ENCODE results near the gene AGTRAP.

AGTRAP gene

DNA sequence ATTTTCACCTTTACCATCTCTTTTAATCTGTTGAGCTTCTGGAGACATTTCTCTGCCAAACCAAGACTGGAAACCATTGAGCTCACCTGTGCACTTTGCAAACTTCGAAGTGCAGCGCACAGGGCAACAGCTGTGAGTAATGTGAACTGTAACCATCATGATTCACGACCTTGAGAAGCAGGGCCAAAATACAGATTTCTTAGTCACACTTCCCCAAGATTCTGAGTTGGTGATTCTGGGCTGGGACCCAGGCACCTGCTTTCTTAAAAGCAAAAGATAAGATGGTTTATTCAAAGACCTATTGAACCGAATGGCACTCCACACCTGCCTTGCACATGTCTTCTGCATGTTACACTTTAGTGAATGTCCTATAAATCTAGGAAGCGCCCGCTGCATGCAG lies 10.2 kb downstream of the AGTRAP start:
- peaks cover 2 to 5% of the 10 kb centered on the region in 2 donors for H3K4me1 ChIP-seq (ENCODE audit: control insufficient read depth in 2 of 2, insufficient read depth in 2 of 2, low read length in 2 of 2)
- peaks cover 0 to 6% of the 10 kb centered on the region in 2 donors for H3K36me3 ChIP-seq (ENCODE audit: control insufficient read depth in 2 of 2, insufficient read depth in 2 of 2, low read length in 2 of 2)
- H3K9me3 ChIP-seq (ENCODE audit: control insufficient read depth in 2 of 2, low read length in 2 of 2) = no peaks in the 10 kb centered on the region
- H3K27me3 ChIP-seq (ENCODE audit: control insufficient read depth in 2 of 2, insufficient read depth in 2 of 2, low read length in 2 of 2) = no peaks in the 10 kb centered on the region
- H3K4me3 ChIP-seq (ENCODE audit: low read length in 2 of 2) = no peak overlapping the region
- no peak overlapping the region for H3K9ac ChIP-seq (ENCODE audit: low read depth in 1 of 2, low read length in 2 of 2)
- no peak overlapping the region for H3K27ac ChIP-seq (ENCODE audit: low read depth in 2 of 2, low read length in 2 of 2)

DNA sequence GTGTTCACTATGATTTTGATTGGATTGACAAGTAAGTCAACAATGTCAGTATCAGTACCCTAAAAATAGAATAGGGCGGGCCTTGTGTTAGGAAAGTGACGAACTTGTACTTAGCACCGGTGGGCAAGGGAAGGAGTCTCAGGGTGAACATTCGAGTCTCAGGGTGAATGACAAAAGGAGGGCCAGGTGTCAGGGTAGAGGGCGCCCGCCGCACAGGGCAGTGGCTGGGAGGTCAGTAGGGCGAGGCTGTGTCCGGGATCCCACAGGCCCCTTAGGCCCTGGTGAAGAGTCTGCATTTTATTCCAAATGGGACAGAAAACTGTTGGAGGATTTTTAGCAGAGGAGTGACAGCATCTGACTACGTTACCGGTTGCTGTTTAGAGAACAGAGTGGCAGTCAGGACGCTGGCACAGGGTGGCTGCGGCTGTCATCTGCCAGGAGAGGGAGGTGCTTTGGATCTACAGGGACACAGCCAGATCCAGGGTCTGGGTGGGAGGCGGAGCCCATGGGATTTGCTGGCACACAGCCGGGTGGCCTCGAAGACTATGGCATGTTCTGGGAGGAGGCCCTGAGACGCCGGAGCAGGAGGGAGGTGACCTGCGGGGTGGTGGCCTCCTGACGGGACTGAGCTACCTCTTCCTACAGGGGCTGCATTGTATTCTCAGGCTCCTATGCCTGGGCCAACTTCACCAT lies 11.0 kb downstream of the AGTRAP start:
- Histone ChIP-seq H3K9ac (ENCODE audit: low read depth in 1 of 2, low read length in 2 of 2) (no peak overlapping the region), H3K27ac (ENCODE audit: low read depth in 2 of 2, low read length in 2 of 2) (no peak overlapping the region), H3K36me3 (ENCODE audit: control insufficient read depth in 2 of 2, insufficient read depth in 2 of 2, low read length in 2 of 2) (peaks cover 0 to 6% of the 10 kb centered on the region in 2 donors), H3K4me3 (ENCODE audit: low read length in 2 of 2) (no peak overlapping the region), H3K4me1 (ENCODE audit: control insufficient read depth in 2 of 2, insufficient read depth in 2 of 2, low read length in 2 of 2) (no peaks in the 10 kb centered on the region), H3K27me3 (ENCODE audit: control insufficient read depth in 2 of 2, insufficient read depth in 2 of 2, low read length in 2 of 2) (no peaks in the 10 kb centered on the region), H3K9me3 (ENCODE audit: control insufficient read depth in 2 of 2, low read length in 2 of 2) (no peaks in the 10 kb centered on the region)

DNA sequence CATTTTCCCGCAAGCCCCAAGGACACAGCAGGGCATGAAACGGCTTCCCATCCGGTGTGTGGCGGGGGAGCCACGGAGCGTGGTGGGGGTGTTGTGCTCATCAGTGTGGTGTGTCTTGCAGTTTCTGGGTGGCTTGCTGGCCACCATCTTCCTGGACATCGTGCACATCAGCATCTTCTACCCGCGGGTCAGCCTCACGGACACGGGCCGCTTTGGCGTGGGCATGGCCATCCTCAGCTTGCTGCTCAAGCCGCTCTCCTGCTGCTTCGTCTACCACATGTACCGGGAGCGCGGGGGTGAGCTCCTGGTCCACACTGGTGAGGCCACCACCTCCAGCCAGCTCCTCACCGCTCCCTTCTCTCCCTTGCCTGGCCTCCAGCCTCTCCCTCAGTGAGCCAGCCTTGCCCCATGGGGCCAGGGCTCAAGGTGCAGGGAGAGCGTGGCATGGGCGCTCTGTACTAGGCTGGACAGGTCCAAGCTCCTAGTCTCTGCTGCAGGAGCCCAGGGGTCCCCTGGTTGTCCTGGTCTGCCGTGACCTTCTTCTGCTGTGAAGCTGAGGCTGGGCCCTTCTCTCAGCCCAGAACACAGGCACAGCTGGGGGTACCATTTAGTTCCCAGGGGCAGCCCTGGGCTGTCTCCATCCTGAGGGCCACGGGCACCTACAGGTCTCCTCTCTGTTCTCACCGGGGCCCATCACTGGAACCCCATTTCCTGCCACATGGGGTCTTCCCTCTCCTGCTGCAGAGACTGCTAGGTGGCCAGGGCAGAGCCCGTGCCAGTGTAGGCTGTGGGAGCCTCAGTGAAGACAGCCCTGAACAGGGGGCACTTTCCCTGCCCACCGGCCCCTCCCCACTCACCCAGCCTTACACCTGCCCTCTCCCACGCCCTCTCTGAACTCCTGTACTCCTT lies 12.6 kb downstream of the AGTRAP start:
- Histone ChIP-seq H3K9ac (ENCODE audit: low read depth in 1 of 2, low read length in 2 of 2) (no peak overlapping the region), H3K4me1 (ENCODE audit: control insufficient read depth in 2 of 2, insufficient read depth in 2 of 2, low read length in 2 of 2) (no peaks in the 10 kb centered on the region), H3K9me3 (ENCODE audit: control insufficient read depth in 2 of 2, low read length in 2 of 2) (no peaks in the 10 kb centered on the region), H3K4me3 (ENCODE audit: low read length in 2 of 2) (no peak overlapping the region), H3K36me3 (ENCODE audit: control insufficient read depth in 2 of 2, insufficient read depth in 2 of 2, low read length in 2 of 2) (peaks cover 0 to 6% of the 10 kb centered on the region in 2 donors), H3K27me3 (ENCODE audit: control insufficient read depth in 2 of 2, insufficient read depth in 2 of 2, low read length in 2 of 2) (no peaks in the 10 kb centered on the region), H3K27ac (ENCODE audit: low read depth in 2 of 2, low read length in 2 of 2) (no peak overlapping the region)

GRCh38 chr1:11749203-11749689 lies 13.3 kb downstream of the AGTRAP start:
- Histone ChIP-seq H3K27ac (ENCODE audit: low read depth in 2 of 2, low read length in 2 of 2) (no peak overlapping the region), H3K4me1 (ENCODE audit: control insufficient read depth in 2 of 2, insufficient read depth in 2 of 2, low read length in 2 of 2) (no peaks in the 10 kb centered on the region), H3K36me3 (ENCODE audit: control insufficient read depth in 2 of 2, insufficient read depth in 2 of 2, low read length in 2 of 2) (peaks cover 0 to 6% of the 10 kb centered on the region in 2 donors), H3K9ac (ENCODE audit: low read depth in 1 of 2, low read length in 2 of 2) (no peak overlapping the region), H3K4me3 (ENCODE audit: low read length in 2 of 2) (no peak overlapping the region), H3K9me3 (ENCODE audit: control insufficient read depth in 2 of 2, low read length in 2 of 2) (no peaks in the 10 kb centered on the region), H3K27me3 (ENCODE audit: control insufficient read depth in 2 of 2, insufficient read depth in 2 of 2, low read length in 2 of 2) (no peaks in the 10 kb centered on the region)

DNA sequence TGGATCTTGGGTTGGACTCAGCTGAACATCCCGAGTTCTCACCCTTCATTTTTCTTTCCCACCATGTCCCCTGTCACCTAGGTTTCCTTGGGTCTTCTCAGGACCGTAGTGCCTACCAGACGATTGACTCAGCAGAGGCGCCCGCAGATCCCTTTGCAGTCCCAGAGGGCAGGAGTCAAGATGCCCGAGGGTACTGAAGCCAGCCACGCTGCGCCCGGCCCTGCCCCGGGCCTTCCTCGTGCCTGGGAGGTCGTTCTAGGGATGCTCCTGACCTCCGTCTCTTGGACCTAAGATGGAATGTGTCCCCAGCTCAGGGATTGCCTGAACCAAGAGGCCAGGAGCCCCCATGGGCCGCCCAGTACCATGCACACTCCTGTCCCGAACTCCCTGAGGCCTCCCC lies 14.1 kb downstream of the AGTRAP start:
- no peaks in the 10 kb centered on the region for H3K9me3 ChIP-seq (ENCODE audit: control insufficient read depth in 2 of 2, low read length in 2 of 2)
- H3K4me3 ChIP-seq (ENCODE audit: low read length in 2 of 2) = no peak overlapping the region
- no peaks in the 10 kb centered on the region for H3K27me3 ChIP-seq (ENCODE audit: control insufficient read depth in 2 of 2, insufficient read depth in 2 of 2, low read length in 2 of 2)
- no peak overlapping the region for H3K27ac ChIP-seq (ENCODE audit: low read depth in 2 of 2, low read length in 2 of 2)
- no peak overlapping the region for H3K9ac ChIP-seq (ENCODE audit: low read depth in 1 of 2, low read length in 2 of 2)
- H3K4me1 ChIP-seq (ENCODE audit: control insufficient read depth in 2 of 2, insufficient read depth in 2 of 2, low read length in 2 of 2) = no peaks in the 10 kb centered on the region
- peaks cover 0 to 6% of the 10 kb centered on the region in 2 donors for H3K36me3 ChIP-seq (ENCODE audit: control insufficient read depth in 2 of 2, insufficient read depth in 2 of 2, low read length in 2 of 2)

GRCh38 chr1:11751087-11751486 lies 15.2 kb downstream of the AGTRAP start:
- Histone ChIP-seq H3K9ac (ENCODE audit: low read depth in 1 of 2, low read length in 2 of 2) (no peak overlapping the region), H3K4me1 (ENCODE audit: control insufficient read depth in 2 of 2, insufficient read depth in 2 of 2, low read length in 2 of 2) (no peaks in the 10 kb centered on the region), H3K27me3 (ENCODE audit: control insufficient read depth in 2 of 2, insufficient read depth in 2 of 2, low read length in 2 of 2) (no peaks in the 10 kb centered on the region), H3K4me3 (ENCODE audit: low read length in 2 of 2) (no peak overlapping the region), H3K36me3 (ENCODE audit: control insufficient read depth in 2 of 2, insufficient read depth in 2 of 2, low read length in 2 of 2) (peaks cover 0 to 6% of the 10 kb centered on the region in 2 donors), H3K9me3 (ENCODE audit: control insufficient read depth in 2 of 2, low read length in 2 of 2) (no peaks in the 10 kb centered on the region), H3K27ac (ENCODE audit: low read depth in 2 of 2, low read length in 2 of 2) (no peak overlapping the region)

- H3K9ac ChIP-seq (ENCODE audit: low read depth in 1 of 2, low read length in 2 of 2) = no peak overlapping the region
These were observed 16.6 kb downstream of the AGTRAP start for GRCh38 chr1:11752359-11753088.

GRCh38 chr1:11753555-11754208 lies 17.7 kb downstream of the AGTRAP start:
- no peaks in the 10 kb centered on the region for H3K27me3 ChIP-seq (ENCODE audit: control insufficient read depth in 2 of 2, insufficient read depth in 2 of 2, low read length in 2 of 2)
- no peak overlapping the region for H3K9ac ChIP-seq (ENCODE audit: low read depth in 1 of 2, low read length in 2 of 2)
- no peak overlapping the region for H3K27ac ChIP-seq (ENCODE audit: low read depth in 2 of 2, low read length in 2 of 2)
- H3K4me1 ChIP-seq (ENCODE audit: control insufficient read depth in 2 of 2, insufficient read depth in 2 of 2, low read length in 2 of 2) = no peaks in the 10 kb centered on the region
- H3K36me3 ChIP-seq (ENCODE audit: control insufficient read depth in 2 of 2, insufficient read depth in 2 of 2, low read length in 2 of 2) = peaks cover 0 to 6% of the 10 kb centered on the region in 2 donors
- H3K4me3 ChIP-seq (ENCODE audit: low read length in 2 of 2) = no peak overlapping the region
- no peaks in the 10 kb centered on the region for H3K9me3 ChIP-seq (ENCODE audit: control insufficient read depth in 2 of 2, low read length in 2 of 2)

More at GRCh38 chr1:11752359-11753088, 16.6 kb downstream of the AGTRAP start:
- H3K27me3 ChIP-seq (ENCODE audit: control insufficient read depth in 2 of 2, insufficient read depth in 2 of 2, low read length in 2 of 2) = no peaks in the 10 kb centered on the region
- peaks cover 0 to 6% of the 10 kb centered on the region in 2 donors for H3K36me3 ChIP-seq (ENCODE audit: control insufficient read depth in 2 of 2, insufficient read depth in 2 of 2, low read length in 2 of 2)
- no peaks in the 10 kb centered on the region for H3K9me3 ChIP-seq (ENCODE audit: control insufficient read depth in 2 of 2, low read length in 2 of 2)
- no peak overlapping the region for H3K27ac ChIP-seq (ENCODE audit: low read depth in 2 of 2, low read length in 2 of 2)
- no peak overlapping the region for H3K4me3 ChIP-seq (ENCODE audit: low read length in 2 of 2)
- H3K4me1 ChIP-seq (ENCODE audit: control insufficient read depth in 2 of 2, insufficient read depth in 2 of 2, low read length in 2 of 2) = no peaks in the 10 kb centered on the region

DNA sequence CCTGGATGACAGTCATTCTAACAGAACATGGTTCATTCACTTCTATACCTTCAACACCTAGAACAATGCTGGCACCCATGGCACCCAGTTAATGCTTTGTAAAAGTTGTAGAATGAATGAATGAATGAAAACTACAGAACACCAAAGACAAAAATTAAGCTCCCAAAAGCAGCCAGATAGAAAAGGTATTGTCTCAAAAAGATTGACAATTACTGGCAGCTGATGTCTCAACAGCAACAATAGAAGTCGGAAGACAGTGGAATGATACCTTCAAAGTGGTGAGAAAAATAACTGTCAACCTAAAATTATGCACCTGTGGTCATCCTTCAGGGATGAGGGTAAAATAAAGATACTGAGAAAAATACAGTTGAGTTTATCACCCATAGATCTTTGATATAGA lies 21.1 kb downstream of the AGTRAP start:
- Histone ChIP-seq H3K9me3 (ENCODE audit: control insufficient read depth in 2 of 2, low read length in 2 of 2) (no peaks in the 10 kb centered on the region), H3K27ac (ENCODE audit: low read depth in 2 of 2, low read length in 2 of 2) (no peak overlapping the region), H3K9ac (ENCODE audit: low read depth in 1 of 2, low read length in 2 of 2) (no peak overlapping the region), H3K4me3 (ENCODE audit: low read length in 2 of 2) (no peak overlapping the region), H3K27me3 (ENCODE audit: control insufficient read depth in 2 of 2, insufficient read depth in 2 of 2, low read length in 2 of 2) (peaks cover 0 to 3% of the 10 kb centered on the region in 2 donors), H3K36me3 (ENCODE audit: control insufficient read depth in 2 of 2, insufficient read depth in 2 of 2, low read length in 2 of 2) (no peaks in the 10 kb centered on the region), H3K4me1 (ENCODE audit: control insufficient read depth in 2 of 2, insufficient read depth in 2 of 2, low read length in 2 of 2) (no peaks in the 10 kb centered on the region)

Data from mucosa of rectum (tissue), 2 donors.